GM21515 (cell line): ENCODE measurements around the gene SENP5.
A peak's percentile ranks its signal among the peaks of the same experiment; 100 is the strongest.
"Not testable (repeated sequence)": the region's sequence is repeated elsewhere in the genome, so short reads cannot be mapped to it uniquely, and the experiment has no call there.

ENCODE experiments used
- ATAC-seq: cut with Tn5 transposase; IDR thresholded peaks from one replicate; pipeline ENCODE4 v1.9.1; 2021; ENCODE audit not compliant: unreplicated experiment

The SENP5 gene

GRCh38 chr3:196867507-196868296 lies at the start of gene SENP5:
SENP5 (plus strand) TSS chr3:196867920; CDS start chr3:196885182, 17,262 bp downstream.
- peak; percentile 93 for ATAC-seq

GRCh38 chr3:196821806-196822355 lies 45.8 kb upstream of the SENP5 start:
- no peak for ATAC-seq

- not testable (repeated sequence) for ATAC-seq
Measured at GRCh38 chr3:196829651-196830050, 38.1 kb upstream of the SENP5 start.

GRCh38 chr3:196835086-196835485 lies 32.6 kb upstream of the SENP5 start:
- no peak for ATAC-seq

GRCh38 chr3:196836626-196837025 lies 31.1 kb upstream of the SENP5 start:
- not testable (repeated sequence) for ATAC-seq

GRCh38 chr3:196837819-196838420 lies 29.8 kb upstream of the SENP5 start:
- ATAC-seq, result no peak

- ATAC-seq, result not testable (repeated sequence)
Measured at GRCh38 chr3:196839351-196839750, 28.4 kb upstream of the SENP5 start.

GRCh38 chr3:196842567-196843434 lies 24.9 kb upstream of the SENP5 start:
- no peak for ATAC-seq

- ATAC-seq, result no peak
Measured at GRCh38 chr3:196843435-196844110, 24.1 kb upstream of the SENP5 start.

GRCh38 chr3:196844235-196845219 lies 23.2 kb upstream of the SENP5 start:
- not testable (repeated sequence) for ATAC-seq

GRCh38 chr3:196848375-196848774 lies 19.3 kb upstream of the SENP5 start:
- not testable (repeated sequence) for ATAC-seq

GRCh38 chr3:196849180-196849741 lies 18.5 kb upstream of the SENP5 start:
- ATAC-seq, result no peak

GRCh38 chr3:196863000-196863399 lies 4.7 kb upstream of the SENP5 start:
- ATAC-seq, result not testable (repeated sequence)

- ATAC-seq, result peak; percentile 2
Measured at GRCh38 chr3:196867155-196867506, 589 bp upstream of the SENP5 start.

GRCh38 chr3:196868297-196868661 lies 559 bp downstream of the SENP5 start:
- no peak for ATAC-seq

GRCh38 chr3:196872316-196872715 lies 4.6 kb downstream of the SENP5 start:
- ATAC-seq, result no peak

- ATAC-seq, result not testable (repeated sequence)
Measured at GRCh38 chr3:196874511-196875094, 6.9 kb downstream of the SENP5 start.

GRCh38 chr3:196875258-196875657 lies 7.5 kb downstream of the SENP5 start:
- ATAC-seq, result no peak

- ATAC-seq, result no peak
Measured at GRCh38 chr3:196883361-196883760, 15.6 kb downstream of the SENP5 start.
